ENCODE data around the gene MED27. TPM values are rescaled to one million over a fixed set of nuclear protein-coding genes. Genes with fewer than 3 reads are reported as not detected.

Gene MED27
- total and polyA plus RNA-seq, 8 donors: 0.87 to 21.9 (median 12.7) TPM

- 61 to 96% (median 88%) methylated on average over 1 of the region's 1 CpG for WGBS, 5 donors
Measured at GRCh38 chr9:131919216-131919615, 160.5 kb downstream of the MED27 start.

GRCh38 chr9:131918481-131918880 is 161.2 kb downstream of the MED27 start:
- 90 to 96% (median 92%) methylated on average over 5 of the region's 5 CpGs for WGBS, 5 donors
- no peaks in the 10 kb centered on the region for H3K9me3 ChIP-seq
- no peaks in the 10 kb centered on the region for H3K4me1 ChIP-seq
- TF ChIP-seq POLR2A (IDR thresholded peaks at IDR 0.05): no peak
- TF ChIP-seq EP300 (IDR thresholded peaks at IDR 0.05): no peak
- no peak for TF ChIP-seq POLR2AphosphoS5 (IDR thresholded peaks at IDR 0.05)
- TF ChIP-seq, protein P1, sequence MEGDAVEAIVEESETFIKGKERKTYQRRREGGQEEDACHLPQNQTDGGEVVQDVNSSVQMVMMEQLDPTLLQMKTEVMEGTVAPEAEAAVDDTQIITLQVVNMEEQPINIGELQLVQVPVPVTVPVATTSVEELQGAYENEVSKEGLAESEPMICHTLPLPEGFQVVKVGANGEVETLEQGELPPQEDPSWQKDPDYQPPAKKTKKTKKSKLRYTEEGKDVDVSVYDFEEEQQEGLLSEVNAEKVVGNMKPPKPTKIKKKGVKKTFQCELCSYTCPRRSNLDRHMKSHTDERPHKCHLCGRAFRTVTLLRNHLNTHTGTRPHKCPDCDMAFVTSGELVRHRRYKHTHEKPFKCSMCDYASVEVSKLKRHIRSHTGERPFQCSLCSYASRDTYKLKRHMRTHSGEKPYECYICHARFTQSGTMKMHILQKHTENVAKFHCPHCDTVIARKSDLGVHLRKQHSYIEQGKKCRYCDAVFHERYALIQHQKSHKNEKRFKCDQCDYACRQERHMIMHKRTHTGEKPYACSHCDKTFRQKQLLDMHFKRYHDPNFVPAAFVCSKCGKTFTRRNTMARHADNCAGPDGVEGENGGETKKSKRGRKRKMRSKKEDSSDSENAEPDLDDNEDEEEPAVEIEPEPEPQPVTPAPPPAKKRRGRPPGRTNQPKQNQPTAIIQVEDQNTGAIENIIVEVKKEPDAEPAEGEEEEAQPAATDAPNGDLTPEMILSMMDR (IDR thresholded peaks at IDR 0.05): no peak
- DNase-seq: no peak
- intact Hi-C loops (cut with DNase I; ENCODE audit: low total_unique reads): no loop called here
- H3K27ac ChIP-seq: no peak overlapping the region
- H3K27me3 ChIP-seq: no peaks in the 10 kb centered on the region
- no peak overlapping the region for H3K4me3 ChIP-seq
- no peaks in the 10 kb centered on the region for H3K36me3 ChIP-seq

More at GRCh38 chr9:131919216-131919615, 160.5 kb downstream of the MED27 start:
- Histone ChIP-seq H3K4me3 (no peak overlapping the region), H3K4me1 (no peaks in the 10 kb centered on the region), H3K9me3 (no peaks in the 10 kb centered on the region), H3K27me3 (no peaks in the 10 kb centered on the region), H3K27ac (no peak overlapping the region), H3K36me3 (no peaks in the 10 kb centered on the region)
- no peak for DNase-seq
- intact Hi-C loops (cut with DNase I; ENCODE audit: low total_unique reads): no loop called here
- TF ChIP-seq EP300 (IDR thresholded peaks at IDR 0.05): no peak
- no peak for TF ChIP-seq POLR2A (IDR thresholded peaks at IDR 0.05)
- TF ChIP-seq, protein P1 (IDR thresholded peaks at IDR 0.05): no peak
- no peak for TF ChIP-seq POLR2AphosphoS5 (IDR thresholded peaks at IDR 0.05)

DNA sequence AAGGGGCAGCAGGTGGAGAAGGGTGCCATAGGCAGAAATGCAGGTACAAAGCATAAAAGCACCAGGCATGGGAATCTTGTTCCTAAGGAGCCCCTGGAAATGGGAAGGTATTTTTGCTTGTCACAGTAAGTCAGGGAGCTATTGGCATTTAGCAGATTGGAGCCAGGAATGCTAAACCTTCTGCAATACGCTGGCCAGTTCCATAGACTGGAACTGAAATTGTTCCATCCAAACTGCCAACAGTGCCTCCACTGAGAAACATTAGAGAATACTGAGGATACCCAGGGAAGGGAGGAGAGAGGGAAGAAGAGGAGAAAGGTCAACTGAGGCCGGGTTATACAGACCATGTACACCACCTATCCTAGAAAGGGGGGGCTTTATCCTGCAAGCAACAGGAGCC is 162.7 kb downstream of the MED27 start:
- intact Hi-C loops (cut with DNase I; ENCODE audit: low total_unique reads): no loop called here
- Histone ChIP-seq H3K27me3 (no peaks in the 10 kb centered on the region), H3K4me1 (no peaks in the 10 kb centered on the region), H3K4me3 (no peak overlapping the region), H3K9me3 (no peaks in the 10 kb centered on the region), H3K36me3 (no peaks in the 10 kb centered on the region), H3K27ac (no peak overlapping the region)
- no peak for DNase-seq
- 92 to 98% (median 96%) methylated on average over 2 of the region's 2 CpGs for WGBS, 5 donors
- TF ChIP-seq EP300 (IDR thresholded peaks at IDR 0.05): no peak
- no peak for TF ChIP-seq POLR2A (IDR thresholded peaks at IDR 0.05)
- no peak for TF ChIP-seq POLR2AphosphoS5 (IDR thresholded peaks at IDR 0.05)
- TF ChIP-seq, protein P1 (IDR thresholded peaks at IDR 0.05): no peak

DNA sequence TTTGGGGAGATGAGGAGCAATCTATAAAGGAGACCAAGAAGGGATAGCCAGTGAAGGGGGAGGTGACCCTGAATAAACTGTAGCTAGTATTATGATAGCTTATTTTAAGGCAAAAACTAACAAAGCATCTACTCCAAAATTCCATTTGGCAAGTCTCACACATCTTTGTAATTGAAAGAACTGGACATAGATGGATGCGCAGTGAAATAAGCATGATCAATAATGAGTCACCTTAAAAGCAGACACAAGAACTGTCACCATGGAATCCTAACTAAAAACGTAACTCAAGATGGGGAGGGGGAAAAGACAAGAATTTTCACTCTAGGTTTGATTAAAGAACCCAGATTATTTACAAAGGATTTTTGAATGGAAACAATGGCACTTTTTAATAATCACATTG is 164.5 kb downstream of the MED27 start:
- intact Hi-C loops (cut with DNase I; ENCODE audit: low total_unique reads): no loop called here
- Histone ChIP-seq H3K27me3 (no peaks in the 10 kb centered on the region), H3K4me1 (no peaks in the 10 kb centered on the region), H3K36me3 (no peaks in the 10 kb centered on the region), H3K4me3 (no peak overlapping the region), H3K27ac (no peak overlapping the region), H3K9me3 (no peaks in the 10 kb centered on the region)
- WGBS, 5 donors: 83 to 91% (median 89%) methylated on average over 2 of the region's 2 CpGs
- TF ChIP-seq POLR2AphosphoS5 (IDR thresholded peaks at IDR 0.05) (no peak), EP300 (IDR thresholded peaks at IDR 0.05) (no peak), POLR2A (IDR thresholded peaks at IDR 0.05) (no peak)
- TF ChIP-seq, protein P1 (IDR thresholded peaks at IDR 0.05): no peak
- DNase-seq: no peak
